Subcutaneous abdominal adipose tissue (tissue), 5 donors: ENCODE data around the gene RANBP17.
"Not testable (repeated sequence)": the region's sequence is repeated elsewhere in the genome, so short reads cannot be mapped to it uniquely, and the experiment has no call there.

Experiments used
- H3K27ac ChIP-seq: one replicate; pipeline ENCODE4 v1.7.0; 2013; ENCODE audit warnings: low read depth, mild to moderate bottlenecking, inconsistent platforms, low read length, moderate library complexity
- H3K27me3 ChIP-seq, 5 donors: one replicate each; pipeline ENCODE4 v1.7.0; 2013; ENCODE audit warnings: low read length in 5 of 5, inconsistent platforms in 1 of 5; ENCODE audit not compliant: control insufficient read depth in 5 of 5, insufficient read depth in 4 of 5
- H3K36me3 ChIP-seq, 5 donors: one replicate each; pipeline ENCODE4 v1.7.0; 2013; ENCODE audit warnings: low read length in 5 of 5; ENCODE audit not compliant: control insufficient read depth in 5 of 5, insufficient read depth in 5 of 5
- H3K4me1 ChIP-seq, 5 donors: one replicate each; pipeline ENCODE4 v1.7.0; 2013; ENCODE audit warnings: low read length in 5 of 5, mild to moderate bottlenecking in 3 of 5, moderate library complexity in 1 of 5; ENCODE audit not compliant: control insufficient read depth in 5 of 5, insufficient read depth in 5 of 5
- H3K4me3 ChIP-seq, 5 donors: one replicate each; pipeline ENCODE4 v1.7.0; 2013; ENCODE audit warnings: low read length in 5 of 5, low read depth in 1 of 5
- H3K9ac ChIP-seq, 5 donors: one replicate each; pipeline ENCODE4 v1.7.0; 2013; ENCODE audit warnings: low read length in 5 of 5, mild to moderate bottlenecking in 4 of 5, moderate library complexity in 3 of 5
- H3K9me3 ChIP-seq, 5 donors: one replicate each; pipeline ENCODE4 v1.7.0; 2013; ENCODE audit warnings: low read length in 5 of 5; ENCODE audit not compliant: control insufficient read depth in 5 of 5
- donor health status: healthy.
- donor health status: healthy.
- donor health status: healthy.
- donor health status: healthy.
- donor health status: healthy.

Gene RANBP17

GRCh38 chr5:171283753-171284152, 421.9 kb downstream of the RANBP17 start:
- H3K4me3 ChIP-seq, result no peak overlapping the region
- H3K36me3 ChIP-seq, result no peaks in the 10 kb centered on the region
- no peak overlapping the region for H3K27ac ChIP-seq
- no peak overlapping the region for H3K9ac ChIP-seq
- H3K9me3 ChIP-seq, result no peaks in the 10 kb centered on the region
- no peaks in the 10 kb centered on the region for H3K27me3 ChIP-seq
- H3K4me1 ChIP-seq, result no peaks in the 10 kb centered on the region

- Histone ChIP-seq H3K36me3 (no peaks in the 10 kb centered on the region), H3K4me1 (no peaks in the 10 kb centered on the region), H3K27me3 (no peaks in the 10 kb centered on the region), H3K27ac (no peak overlapping the region), H3K9ac (no peak overlapping the region), H3K9me3 (no peaks in the 10 kb centered on the region), H3K4me3 (no peak overlapping the region)
These were observed 423.6 kb downstream of the RANBP17 start for GRCh38 chr5:171285465-171285864.

- Histone ChIP-seq H3K9ac (no peak overlapping the region), H3K27me3 (no peaks in the 10 kb centered on the region), H3K4me1 (no peaks in the 10 kb centered on the region)
These were observed 426.2 kb downstream of the RANBP17 start for GRCh38 chr5:171288066-171288465.

GRCh38 chr5:171291371-171291770, 429.6 kb downstream of the RANBP17 start:
- Histone ChIP-seq H3K9me3 (no peaks in the 10 kb centered on the region), H3K9ac (no peak overlapping the region), H3K4me1 (no peaks in the 10 kb centered on the region), H3K4me3 (no peak overlapping the region), H3K36me3 (peaks cover 0 to 4% (median 0%) of the 10 kb centered on the region in 5 donors), H3K27me3 (peaks cover 0 to 4% (median 0%) of the 10 kb centered on the region in 5 donors), H3K27ac (no peak overlapping the region)

More at GRCh38 chr5:171288066-171288465, 426.2 kb downstream of the RANBP17 start:
- no peak overlapping the region for H3K27ac ChIP-seq
- no peaks in the 10 kb centered on the region for H3K9me3 ChIP-seq
- H3K4me3 ChIP-seq, result no peak overlapping the region
- no peaks in the 10 kb centered on the region for H3K36me3 ChIP-seq

GRCh38 chr5:171295299-171295698, 433.5 kb downstream of the RANBP17 start:
- no peak overlapping the region for H3K4me3 ChIP-seq
- H3K9me3 ChIP-seq, result no peaks in the 10 kb centered on the region
- H3K4me1 ChIP-seq, result no peaks in the 10 kb centered on the region
- H3K9ac ChIP-seq, result no peak overlapping the region
- H3K27ac ChIP-seq, result no peak overlapping the region
- peaks cover 0 to 4% (median 0%) of the 10 kb centered on the region in 5 donors for H3K27me3 ChIP-seq
- peaks cover 0 to 4% (median 0%) of the 10 kb centered on the region in 5 donors for H3K36me3 ChIP-seq

GRCh38 chr5:171295801-171296200, 434.0 kb downstream of the RANBP17 start:
- Histone ChIP-seq H3K36me3 (peaks cover 0 to 4% (median 0%) of the 10 kb centered on the region in 5 donors), H3K9me3 (no peaks in the 10 kb centered on the region), H3K9ac (no peak overlapping the region), H3K27me3 (peaks cover 0 to 4% (median 0%) of the 10 kb centered on the region in 5 donors), H3K4me1 (no peaks in the 10 kb centered on the region), H3K4me3 (no peak overlapping the region), H3K27ac (no peak overlapping the region)

GRCh38 chr5:171297941-171298340, 436.1 kb downstream of the RANBP17 start:
- H3K27ac ChIP-seq, H3K9me3 ChIP-seq, H3K27me3 ChIP-seq, H3K4me1 ChIP-seq, H3K36me3 ChIP-seq, H3K9ac ChIP-seq, H3K4me3 ChIP-seq: not testable (repeated sequence)

GRCh38 chr5:171299228-171299627, 437.4 kb downstream of the RANBP17 start:
- Histone ChIP-seq H3K4me3 (no peak overlapping the region), H3K36me3 (peaks cover 0 to under 1% (median 0%) of the 10 kb centered on the region in 5 donors), H3K9me3 (no peaks in the 10 kb centered on the region), H3K4me1 (no peaks in the 10 kb centered on the region), H3K27me3 (peaks cover 3 to 9% (median 5%) of the 10 kb centered on the region in 5 donors), H3K27ac (no peak overlapping the region), H3K9ac (no peak overlapping the region)

GRCh38 chr5:171299851-171300250, 438.0 kb downstream of the RANBP17 start:
- H3K9me3 ChIP-seq, result no peaks in the 10 kb centered on the region
- H3K4me3 ChIP-seq, result no peak overlapping the region
- H3K4me1 ChIP-seq, result no peaks in the 10 kb centered on the region
- peaks cover 10 to 15% (median 11%) of the 10 kb centered on the region in 5 donors for H3K27me3 ChIP-seq
- H3K9ac ChIP-seq, result no peak overlapping the region
- H3K36me3 ChIP-seq, result no peaks in the 10 kb centered on the region
- no peak overlapping the region for H3K27ac ChIP-seq

GRCh38 chr5:171300358-171300757, 438.5 kb downstream of the RANBP17 start:
- Histone ChIP-seq H3K36me3 (no peaks in the 10 kb centered on the region), H3K4me3 (no peak overlapping the region), H3K9ac (no peak overlapping the region), H3K4me1 (no peaks in the 10 kb centered on the region), H3K27ac (no peak overlapping the region), H3K9me3 (no peaks in the 10 kb centered on the region), H3K27me3 (peaks cover 15 to 20% (median 15%) of the 10 kb centered on the region in 5 donors)

- no peaks in the 10 kb centered on the region for H3K36me3 ChIP-seq
- H3K4me1 ChIP-seq, result peaks cover 0 to 29% (median 22%) of the 10 kb centered on the region in 5 donors
- no peaks in the 10 kb centered on the region for H3K9me3 ChIP-seq
- H3K27ac ChIP-seq, result no peak overlapping the region
- no peak overlapping the region for H3K9ac ChIP-seq
- H3K4me3 ChIP-seq, result no peak overlapping the region
- H3K27me3 ChIP-seq, result peaks cover 63 to 75% (median 68%) of the 10 kb centered on the region in 5 donors
These were observed 444.3 kb downstream of the RANBP17 start for GRCh38 chr5:171306166-171306565.
